Ascending aorta (tissue), 2 donors: Measurements from ENCODE around the gene MAGEB4. TPM values are rescaled to one million over a fixed set of nuclear protein-coding genes. Genes with fewer than 3 reads are reported as not detected.
A peak's percentile ranks its signal among the peaks of the same experiment; 100 is the strongest.

Experiments
- DNase-seq, 2 donors: peaks; one replicate each; pipeline ENCODE4 v3.0.0-alpha.2; 2019; ENCODE audit warnings: low spot score in 2 of 2
- H3K27ac ChIP-seq, 2 donors: fragments of 200-600 bp; sonication (generic); one replicate each; pipeline ENCODE4 v1.5.1; 2016 to 2017; ENCODE audit warnings: mild to moderate bottlenecking in 1 of 2
- H3K27me3 ChIP-seq: fragments of 200-600 bp; sonication (generic); one replicate; pipeline ENCODE4 v1.5.1; 2017
- H3K36me3 ChIP-seq, 2 donors: fragments of 200-600 bp; sonication (generic); one replicate each; pipeline ENCODE4 v1.5.1; 2016
- H3K4me1 ChIP-seq, 2 donors: fragments of 200-600 bp; sonication (generic); one replicate each; pipeline ENCODE4 v1.5.1; 2016 to 2017; ENCODE audit warnings: mild to moderate bottlenecking in 1 of 2
- H3K4me3 ChIP-seq, 2 donors: fragments of 200-600 bp; sonication (generic); one replicate each; pipeline ENCODE4 v1.5.1; 2016 to 2017; ENCODE audit warnings: mild to moderate bottlenecking in 1 of 2
- H3K9me3 ChIP-seq, 2 donors: fragments of 200-600 bp; sonication (generic); one replicate each; pipeline ENCODE4 v1.5.1; 2016
- intact Hi-C: fragments of 100-400 bp; cut with DNase I; formaldehyde crosslinking; loops from one replicate; pipeline ENCODE4 v1.15.1; 2023
- total RNA-seq: library from RNA; depleted of rRNA; stranded (reverse); fragments of >200 nt; gene quantifications from one replicate; pipeline ENCODE4 v1.1.0, GENCODE V29; 2016
- TF ChIP-seq, protein P1 (sequence below), 3 experiments: fragments of 200-600 bp in 2 of 3; fragments of 450-650 bp in 1 of 3; sonication (generic) in 2 of 3; IDR thresholded peaks; one replicate each; pipeline ENCODE4 v1.5.1; 2016 to 2019; ENCODE audit warnings: antibody characterized with exemption in 3 of 3, mild to moderate bottlenecking in 1 of 3, moderate library complexity in 1 of 3

Gene MAGEB4
- total RNA-seq, 1 donor from 2014 or later, result not detected

DNA sequence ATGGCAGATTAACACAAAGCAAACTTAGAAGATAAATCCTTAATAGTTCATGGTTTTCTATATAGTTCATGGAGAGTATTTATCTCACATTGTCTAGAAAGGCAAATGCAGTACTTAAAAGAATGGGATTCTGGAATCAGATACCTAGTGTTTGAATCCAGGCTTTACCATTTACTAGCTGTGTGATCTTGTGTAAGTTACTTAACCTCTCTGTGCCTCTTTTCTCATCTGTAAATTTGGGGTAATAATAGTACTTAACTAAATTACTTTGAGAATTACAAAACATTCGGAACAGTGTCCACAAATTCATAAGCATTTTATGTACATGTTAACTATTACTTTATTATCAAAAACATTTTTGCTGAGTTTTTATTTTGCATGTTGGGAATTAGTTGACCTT lies 21.0 kb downstream of the MAGEB4 start:
- H3K36me3 ChIP-seq, result no peaks in the 10 kb centered on the region
- H3K4me3 ChIP-seq, result no peak overlapping the region
- H3K9me3 ChIP-seq, result no peaks in the 10 kb centered on the region
- no peak for DNase-seq
- no peaks in the 10 kb centered on the region for H3K27me3 ChIP-seq
- intact Hi-C loops, result no loop called here
- H3K4me1 ChIP-seq, result no peaks in the 10 kb centered on the region
- H3K27ac ChIP-seq, result no peak overlapping the region
- TF ChIP-seq, protein P1, sequence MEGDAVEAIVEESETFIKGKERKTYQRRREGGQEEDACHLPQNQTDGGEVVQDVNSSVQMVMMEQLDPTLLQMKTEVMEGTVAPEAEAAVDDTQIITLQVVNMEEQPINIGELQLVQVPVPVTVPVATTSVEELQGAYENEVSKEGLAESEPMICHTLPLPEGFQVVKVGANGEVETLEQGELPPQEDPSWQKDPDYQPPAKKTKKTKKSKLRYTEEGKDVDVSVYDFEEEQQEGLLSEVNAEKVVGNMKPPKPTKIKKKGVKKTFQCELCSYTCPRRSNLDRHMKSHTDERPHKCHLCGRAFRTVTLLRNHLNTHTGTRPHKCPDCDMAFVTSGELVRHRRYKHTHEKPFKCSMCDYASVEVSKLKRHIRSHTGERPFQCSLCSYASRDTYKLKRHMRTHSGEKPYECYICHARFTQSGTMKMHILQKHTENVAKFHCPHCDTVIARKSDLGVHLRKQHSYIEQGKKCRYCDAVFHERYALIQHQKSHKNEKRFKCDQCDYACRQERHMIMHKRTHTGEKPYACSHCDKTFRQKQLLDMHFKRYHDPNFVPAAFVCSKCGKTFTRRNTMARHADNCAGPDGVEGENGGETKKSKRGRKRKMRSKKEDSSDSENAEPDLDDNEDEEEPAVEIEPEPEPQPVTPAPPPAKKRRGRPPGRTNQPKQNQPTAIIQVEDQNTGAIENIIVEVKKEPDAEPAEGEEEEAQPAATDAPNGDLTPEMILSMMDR (IDR thresholded peaks at IDR 0.05), result no peak

DNA sequence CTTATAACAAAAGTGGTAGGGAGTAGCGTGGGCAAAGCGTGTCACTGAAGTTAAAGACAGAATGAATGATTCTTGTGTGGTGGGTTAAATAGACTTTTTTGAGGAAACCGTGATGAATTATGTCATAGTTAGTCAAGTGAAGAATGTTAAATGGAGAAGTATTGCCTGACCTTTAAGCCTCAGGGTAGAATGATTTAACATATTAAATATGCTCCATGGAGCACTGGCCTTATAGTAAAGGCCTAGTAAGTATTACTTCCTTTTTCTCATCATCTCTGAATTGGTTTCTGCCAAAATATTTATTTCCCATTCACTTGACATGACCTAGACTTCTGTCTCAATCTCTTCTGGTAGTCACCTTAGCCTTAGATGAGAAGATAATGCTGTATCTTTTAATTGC lies 28.8 kb downstream of the MAGEB4 start:
- DNase-seq, result no peak
- H3K27me3 ChIP-seq, result no peaks in the 10 kb centered on the region
- no peak overlapping the region for H3K4me3 ChIP-seq
- no peaks in the 10 kb centered on the region for H3K4me1 ChIP-seq
- H3K9me3 ChIP-seq, result no peaks in the 10 kb centered on the region
- no peak overlapping the region for H3K27ac ChIP-seq
- H3K36me3 ChIP-seq, result no peaks in the 10 kb centered on the region
- TF ChIP-seq, protein P1 (IDR thresholded peaks at IDR 0.05), result no peak
- intact Hi-C loops, result no loop called here

DNA sequence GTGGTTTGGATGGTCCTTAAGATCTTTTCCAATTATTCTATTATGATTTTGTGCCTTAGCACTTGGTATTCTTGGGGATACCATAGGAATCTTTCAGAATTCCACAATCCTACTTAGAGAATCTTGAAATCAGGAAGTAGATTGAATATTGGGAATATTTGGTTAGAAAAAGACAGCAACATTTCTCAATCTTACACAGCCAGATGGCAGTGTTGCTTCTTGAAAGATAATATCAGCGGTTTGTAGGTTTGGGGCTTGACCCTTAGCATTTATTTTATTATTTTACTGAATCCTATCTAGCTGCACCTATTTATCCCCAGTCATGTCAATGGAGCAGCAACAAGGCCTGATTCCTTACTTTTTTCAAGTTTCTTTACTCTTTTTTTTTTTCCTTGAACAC lies 33.7 kb downstream of the MAGEB4 start:
- H3K4me1 ChIP-seq, result no peaks in the 10 kb centered on the region
- no peaks in the 10 kb centered on the region for H3K36me3 ChIP-seq
- H3K9me3 ChIP-seq, result no peaks in the 10 kb centered on the region
- no peak overlapping the region for H3K4me3 ChIP-seq
- intact Hi-C loops, result loop anchor here (5.0 kb wide), 1 partner anchor 227 kb away; no protein-coding TSS in a partner anchor
- DNase-seq, result no peak
- H3K27ac ChIP-seq, result no peak overlapping the region
- H3K27me3 ChIP-seq, result no peaks in the 10 kb centered on the region
- TF ChIP-seq, protein P1 (IDR thresholded peaks at IDR 0.05), result peak in 2 of 3 experiments; percentile 17 to 26

DNA sequence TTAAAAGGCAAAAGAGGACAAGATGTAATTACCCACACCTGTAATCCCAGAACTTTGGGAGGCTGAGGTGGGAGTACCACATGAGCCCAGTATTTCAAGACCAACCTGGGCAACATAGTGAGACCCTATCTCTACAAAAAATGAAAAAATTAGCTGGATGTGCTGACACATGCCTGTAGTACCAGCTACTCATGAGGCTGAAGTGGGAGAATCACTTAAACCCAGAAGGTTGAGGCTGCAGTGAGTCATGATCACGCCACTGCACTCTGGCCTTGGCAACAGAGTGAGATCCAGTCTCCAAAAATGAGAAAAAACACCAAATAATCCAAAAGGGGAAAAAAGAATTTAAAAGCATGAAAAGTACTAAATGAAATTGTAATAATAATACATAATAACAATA lies 36.6 kb downstream of the MAGEB4 start:
- H3K4me1 ChIP-seq, result no peaks in the 10 kb centered on the region
- no peak overlapping the region for H3K4me3 ChIP-seq
- intact Hi-C loops, result loop anchor here (5.0 kb wide), 1 partner anchor 224 kb away; no protein-coding TSS in a partner anchor
- TF ChIP-seq, protein P1 (IDR thresholded peaks at IDR 0.05), result no peak
- no peak overlapping the region for H3K27ac ChIP-seq
- no peaks in the 10 kb centered on the region for H3K36me3 ChIP-seq
- no peak for DNase-seq
- H3K9me3 ChIP-seq, result no peaks in the 10 kb centered on the region
- no peaks in the 10 kb centered on the region for H3K27me3 ChIP-seq

DNA sequence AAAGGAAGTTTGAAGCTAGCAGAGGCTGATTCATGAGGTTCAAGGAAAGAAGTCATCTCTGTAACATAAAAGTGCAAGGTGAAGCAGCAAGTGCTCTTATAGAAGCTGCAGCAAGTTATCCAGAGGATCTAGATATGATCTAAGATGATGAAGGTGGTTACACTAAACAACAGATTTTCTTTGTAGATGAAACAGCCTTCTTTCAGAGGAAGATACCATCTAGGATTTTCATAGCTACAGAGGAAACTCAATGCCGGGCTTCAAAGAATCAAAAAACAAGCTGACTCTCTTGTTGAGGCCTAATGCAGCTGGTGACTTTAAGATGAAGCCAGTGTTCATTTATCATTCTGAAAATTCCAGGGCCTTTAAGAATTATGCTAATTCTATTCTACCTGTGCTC lies 38.6 kb downstream of the MAGEB4 start:
- no peak for DNase-seq
- Histone ChIP-seq H3K36me3 (no peaks in the 10 kb centered on the region), H3K9me3 (no peaks in the 10 kb centered on the region), H3K27me3 (no peaks in the 10 kb centered on the region), H3K4me1 (no peaks in the 10 kb centered on the region), H3K4me3 (no peak overlapping the region), H3K27ac (no peak overlapping the region)
- intact Hi-C loops, result loop anchor here (10.0 kb wide), 1 partner anchor 616 kb away; no protein-coding TSS in a partner anchor
- TF ChIP-seq, protein P1 (IDR thresholded peaks at IDR 0.05), result no peak

DNA sequence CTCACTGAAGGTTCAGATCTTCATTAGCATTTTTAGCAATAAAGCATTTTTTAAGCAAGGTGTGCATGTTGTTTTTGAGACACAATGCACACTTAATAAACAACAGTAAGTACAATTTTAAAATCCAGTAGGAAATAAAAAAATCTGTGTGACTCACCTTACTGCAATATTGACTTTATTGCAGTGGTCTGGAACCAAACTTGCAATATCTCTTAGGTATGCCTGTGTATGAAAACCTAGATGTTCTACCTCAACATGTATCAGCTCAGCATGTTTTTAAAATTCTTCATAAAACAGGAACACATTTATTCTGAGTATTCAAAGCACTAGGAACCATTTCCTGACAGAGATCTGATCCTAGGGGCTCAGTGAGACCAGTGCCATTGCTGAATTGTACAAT lies 40.7 kb downstream of the MAGEB4 start:
- H3K4me3 ChIP-seq, result no peak overlapping the region
- H3K27me3 ChIP-seq, result no peaks in the 10 kb centered on the region
- no peaks in the 10 kb centered on the region for H3K9me3 ChIP-seq
- intact Hi-C loops, result loop anchor here (10.0 kb wide), 1 partner anchor 618 kb away; no protein-coding TSS in a partner anchor
- H3K36me3 ChIP-seq, result no peaks in the 10 kb centered on the region
- DNase-seq, result no peak
- no peak overlapping the region for H3K27ac ChIP-seq
- H3K4me1 ChIP-seq, result no peaks in the 10 kb centered on the region
- TF ChIP-seq, protein P1 (IDR thresholded peaks at IDR 0.05), result no peak
